Type B pancreatic cell (in vitro differentiated cells): ENCODE results near the gene MRNIP. TPM values are rescaled to one million over a fixed set of nuclear protein-coding genes. Genes with fewer than 3 reads are reported as not detected.

Source experiments
- DNase-seq: peaks from one replicate; pipeline ENCODE4 v3.0.0; 2021; ENCODE audit warnings: mixed read lengths; ENCODE audit not compliant: unreplicated experiment; ENCODE audit errors: extremely low spot score
- H3K27ac Mint-ChIP-seq: 2 replicates; pipeline ENCODE4 v1.8.0; 2021; ENCODE audit warnings: mild to moderate bottlenecking, mixed read lengths
- H3K27me3 Mint-ChIP-seq: 2 replicates; pipeline ENCODE4 v1.8.0; 2021; ENCODE audit warnings: mixed read lengths
- H3K36me3 Mint-ChIP-seq: 2 replicates; pipeline ENCODE4 v1.8.0; 2021; ENCODE audit warnings: mixed read lengths
- H3K4me1 Mint-ChIP-seq: one replicate; pipeline ENCODE4 v1.8.0; 2021; ENCODE audit warnings: mixed read lengths; ENCODE audit not compliant: unreplicated experiment
- H3K4me3 Mint-ChIP-seq: 2 replicates; pipeline ENCODE4 v1.8.0; 2021; ENCODE audit warnings: mild to moderate bottlenecking, mixed read lengths
- H3K9me3 Mint-ChIP-seq: 2 replicates; pipeline ENCODE4 v1.8.0; 2021; ENCODE audit warnings: mixed read lengths
- total RNA-seq: library from RNA; stranded (reverse); gene quantifications from 2 replicates; pipeline ENCODE4 v1.2.1, GENCODE V29; 2021; ENCODE audit warnings: low replicate concordance
- TF ChIP-seq, protein P1 (sequence below): fragments of 200-600 bp; sonication (generic); conservative IDR thresholded peaks from 2 replicates; pipeline ENCODE4 v1.5.0; 2021; ENCODE audit warnings: antibody characterized with exemption, mild to moderate bottlenecking

Gene MRNIP
- total RNA-seq, 1 donor from 2014 or later: 47.6 TPM

DNA sequence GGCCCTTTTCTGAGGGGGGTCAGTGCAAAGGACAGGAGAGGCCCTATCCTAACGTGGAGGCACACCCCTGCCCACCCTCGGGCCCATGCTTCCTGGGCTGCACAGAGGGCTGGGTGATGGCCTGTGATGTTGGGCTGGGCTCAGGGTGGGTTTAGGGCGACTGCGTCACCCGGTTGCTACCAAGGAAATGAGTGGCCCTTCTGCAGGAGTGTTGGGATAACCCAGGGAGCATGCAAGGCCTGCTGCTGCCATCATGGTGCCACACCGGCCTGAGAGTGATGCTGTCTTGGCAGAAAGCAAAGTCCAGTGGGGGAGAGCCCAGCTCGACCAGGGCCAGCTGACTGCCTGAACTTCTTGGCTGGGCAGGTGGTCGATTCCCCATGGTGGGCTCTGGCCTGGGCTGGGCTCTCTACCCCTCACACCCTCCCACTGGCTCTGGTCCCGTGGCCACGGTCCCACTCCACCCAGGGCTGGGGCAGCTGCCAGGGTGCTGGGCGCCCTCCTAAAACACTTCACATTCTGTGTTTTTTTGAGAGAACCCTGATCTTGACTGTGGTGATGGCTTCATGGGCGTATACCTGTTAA is 21.5 kb upstream of the MRNIP start:
- H3K27me3 Mint-ChIP-seq: no peaks in the 10 kb centered on the region
- H3K36me3 Mint-ChIP-seq: peaks cover 41% of the 10 kb centered on the region
- H3K4me1 Mint-ChIP-seq: no peaks in the 10 kb centered on the region
- no peak overlapping the region for H3K27ac Mint-ChIP-seq
- no peak for DNase-seq
- no peak overlapping the region for H3K4me3 Mint-ChIP-seq
- TF ChIP-seq, protein P1, sequence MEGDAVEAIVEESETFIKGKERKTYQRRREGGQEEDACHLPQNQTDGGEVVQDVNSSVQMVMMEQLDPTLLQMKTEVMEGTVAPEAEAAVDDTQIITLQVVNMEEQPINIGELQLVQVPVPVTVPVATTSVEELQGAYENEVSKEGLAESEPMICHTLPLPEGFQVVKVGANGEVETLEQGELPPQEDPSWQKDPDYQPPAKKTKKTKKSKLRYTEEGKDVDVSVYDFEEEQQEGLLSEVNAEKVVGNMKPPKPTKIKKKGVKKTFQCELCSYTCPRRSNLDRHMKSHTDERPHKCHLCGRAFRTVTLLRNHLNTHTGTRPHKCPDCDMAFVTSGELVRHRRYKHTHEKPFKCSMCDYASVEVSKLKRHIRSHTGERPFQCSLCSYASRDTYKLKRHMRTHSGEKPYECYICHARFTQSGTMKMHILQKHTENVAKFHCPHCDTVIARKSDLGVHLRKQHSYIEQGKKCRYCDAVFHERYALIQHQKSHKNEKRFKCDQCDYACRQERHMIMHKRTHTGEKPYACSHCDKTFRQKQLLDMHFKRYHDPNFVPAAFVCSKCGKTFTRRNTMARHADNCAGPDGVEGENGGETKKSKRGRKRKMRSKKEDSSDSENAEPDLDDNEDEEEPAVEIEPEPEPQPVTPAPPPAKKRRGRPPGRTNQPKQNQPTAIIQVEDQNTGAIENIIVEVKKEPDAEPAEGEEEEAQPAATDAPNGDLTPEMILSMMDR: no peak
- peaks cover 8% of the 10 kb centered on the region for H3K9me3 Mint-ChIP-seq

DNA sequence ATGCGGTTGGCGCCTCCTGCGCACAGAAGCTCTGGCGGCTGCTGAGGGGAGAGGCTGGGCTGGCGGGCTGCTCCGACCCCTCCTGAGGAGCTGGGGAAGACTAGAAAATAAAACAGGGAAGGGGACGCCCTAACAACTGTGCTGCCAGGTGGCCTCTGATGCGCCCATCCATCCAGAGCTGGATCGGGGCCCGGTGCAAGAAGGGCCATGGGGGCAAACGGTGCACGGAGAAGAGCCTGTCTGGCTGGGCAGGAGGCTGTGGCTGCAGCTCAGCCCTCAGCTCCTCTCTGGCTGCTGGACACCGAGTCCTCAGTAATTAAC is 21.0 kb upstream of the MRNIP start:
- no peak for DNase-seq
- Mint-ChIP-seq H3K36me3 (peaks cover 36% of the 10 kb centered on the region), H3K9me3 (peaks cover 8% of the 10 kb centered on the region), H3K4me1 (no peaks in the 10 kb centered on the region), H3K27ac (no peak overlapping the region), H3K4me3 (no peak overlapping the region), H3K27me3 (no peaks in the 10 kb centered on the region)
- TF ChIP-seq, protein P1: no peak

DNA sequence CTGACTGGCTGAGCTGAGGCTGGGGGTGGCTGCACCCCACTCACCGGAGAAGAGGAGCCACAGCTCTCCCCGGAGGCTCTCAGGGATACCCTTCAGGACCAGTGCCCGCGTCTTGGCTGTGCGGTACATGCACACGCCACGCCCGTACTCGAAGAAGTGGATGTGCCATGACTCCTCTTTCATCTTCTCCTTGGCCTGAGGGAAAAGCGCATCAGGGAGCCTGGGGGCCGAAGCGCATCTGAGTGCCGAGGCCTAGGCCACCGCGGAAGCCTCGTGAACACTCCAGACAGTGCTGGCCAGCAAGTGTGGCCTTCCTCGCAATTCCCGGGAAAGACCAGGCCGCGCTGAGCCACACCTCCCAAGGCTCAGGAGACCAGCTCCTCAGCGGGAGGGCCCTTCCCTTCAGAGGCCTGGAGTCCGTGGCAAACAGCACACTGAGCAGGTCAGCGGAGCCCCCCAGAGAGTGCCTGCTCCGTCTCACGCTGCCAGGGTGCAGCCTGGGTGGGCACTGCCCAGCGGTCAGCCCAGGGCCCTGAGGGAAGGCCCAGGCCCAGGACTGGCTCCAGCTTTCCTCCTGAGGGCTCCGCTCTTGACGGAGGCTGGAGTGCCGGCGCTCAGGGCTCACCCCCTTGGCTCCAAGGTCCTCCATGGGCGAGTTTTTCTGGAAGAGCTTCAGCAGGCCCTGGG is 20.5 kb upstream of the MRNIP start:
- Mint-ChIP-seq H3K27ac (no peak overlapping the region), H3K27me3 (no peaks in the 10 kb centered on the region), H3K36me3 (peaks cover 31% of the 10 kb centered on the region), H3K4me1 (no peaks in the 10 kb centered on the region), H3K9me3 (peaks cover 8% of the 10 kb centered on the region), H3K4me3 (no peak overlapping the region)
- no peak for DNase-seq
- TF ChIP-seq, protein P1: no peak

DNA sequence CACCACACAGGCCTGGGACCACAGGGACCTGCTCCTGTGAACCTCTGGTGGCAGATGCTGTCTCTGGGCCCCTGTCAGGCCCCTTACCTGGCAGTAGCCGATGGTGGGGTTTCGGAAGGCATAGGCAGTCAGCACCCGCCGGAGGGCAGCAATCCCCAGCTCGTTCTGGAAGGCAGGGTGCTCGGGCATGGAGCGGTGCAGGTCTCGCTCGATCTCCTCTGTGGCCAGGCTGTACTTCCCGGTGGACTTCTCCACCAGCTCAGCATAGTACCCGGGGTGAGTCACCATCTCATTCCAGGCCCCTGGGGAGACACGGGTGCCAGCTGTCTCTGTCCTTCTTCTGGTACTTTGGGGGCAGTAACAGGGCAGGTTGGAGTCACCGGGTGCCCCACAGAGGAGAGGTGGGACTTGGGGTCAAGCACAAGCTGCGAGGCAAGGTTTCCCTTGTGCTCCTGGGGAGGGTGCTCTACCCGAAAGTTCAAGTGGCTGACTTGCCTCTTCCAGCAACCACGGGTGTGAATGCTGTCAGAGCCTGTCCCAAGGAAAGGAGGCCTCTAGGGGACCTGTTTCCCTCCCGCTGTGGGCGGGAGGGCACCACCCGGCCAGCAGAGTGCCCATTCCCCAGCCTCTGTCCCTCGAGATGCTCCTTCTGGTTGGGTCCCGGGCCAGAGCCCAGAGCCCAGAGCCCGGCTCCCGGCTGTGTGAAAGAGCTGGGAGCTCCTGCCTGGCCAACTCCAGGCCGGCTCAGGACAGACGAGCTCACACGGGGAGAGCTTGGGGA is 19.8 kb upstream of the MRNIP start:
- Mint-ChIP-seq H3K9me3 (peaks cover 3% of the 10 kb centered on the region), H3K36me3 (peaks cover 24% of the 10 kb centered on the region), H3K27ac (no peak overlapping the region), H3K27me3 (no peaks in the 10 kb centered on the region), H3K4me1 (no peaks in the 10 kb centered on the region), H3K4me3 (no peak overlapping the region)
- TF ChIP-seq, protein P1: no peak
- no peak for DNase-seq

DNA sequence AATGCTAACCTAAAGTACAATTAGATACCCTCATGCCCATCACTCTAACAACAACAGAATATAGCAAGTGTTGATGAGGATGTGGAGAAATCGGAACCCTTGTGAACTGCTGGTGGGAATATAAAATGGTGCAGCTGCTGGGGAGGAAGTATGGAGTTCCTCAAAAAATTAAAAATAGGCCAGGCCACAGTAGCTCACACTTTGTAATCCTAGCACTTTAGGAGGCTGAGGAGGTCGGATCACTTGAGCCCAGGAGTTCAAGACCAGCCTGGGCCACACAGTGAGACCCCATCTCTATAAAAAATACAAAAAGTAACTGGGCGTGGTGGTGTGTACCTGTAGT is 18.0 kb upstream of the MRNIP start:
- H3K36me3 Mint-ChIP-seq: peaks cover 14% of the 10 kb centered on the region
- no peak for DNase-seq
- no peak overlapping the region for H3K4me3 Mint-ChIP-seq
- no peaks in the 10 kb centered on the region for H3K27me3 Mint-ChIP-seq
- no peaks in the 10 kb centered on the region for H3K4me1 Mint-ChIP-seq
- TF ChIP-seq, protein P1: no peak
- H3K27ac Mint-ChIP-seq: no peak overlapping the region
- H3K9me3 Mint-ChIP-seq: no peaks in the 10 kb centered on the region
